AG04449 (cell line): ENCODE data around the gene CCDC68.
A peak's percentile ranks its signal among the peaks of the same experiment; 100 is the strongest.

Source experiments
- CTCF ChIA-PET: fragments of 350-600 bp; formaldehyde crosslinking; extraction: SDS; loops from one replicate; lab custom pipeline; 2021; ENCODE audit warnings: antibody characterized with exemption; lab: Yijun Ruan, JAX
- POLR2A ChIA-PET: fragments of 400-600, 350-600 bp; formaldehyde crosslinking; extraction: SDS; loops from one replicate; lab custom pipeline; 2020; ENCODE audit warnings: antibody characterized with exemption, inconsistent platforms; lab: Yijun Ruan, JAX
- DNase-seq: peaks from one replicate; pipeline ENCODE4 v3.0.0-alpha.2; 2010; ENCODE audit warnings: low read depth, low spot score
- H3K4me3 ChIP-seq: 2 replicates; pipeline ENCODE4 v1.5.1; 2011; ENCODE audit warnings: low read depth, mild to moderate bottlenecking, control low read depth, low read length
- CTCF ChIP-seq: IDR thresholded peaks from one replicate; pipeline ENCODE4 v1.5.1; 2011; ENCODE audit warnings: mild to moderate bottlenecking, moderate library complexity, low read length, control low read depth, inconsistent platforms; ENCODE audit not compliant: insufficient read depth; ENCODE audit errors: missing control alignments

Gene CCDC68

GRCh38 chr18:54958704-54959625 lies at the start of gene CCDC68:
Gene CCDC68 (minus strand): TSS chr18:54959461. CDS start chr18:54942791, 16,670 bp downstream.
- CTCF ChIA-PET, result no interaction called here
- no peak for DNase-seq
- POLR2A ChIA-PET, result no interaction called here
- H3K4me3 ChIP-seq, result peak within 1 kb of the TSS; percentile 48
- TF ChIP-seq CTCF, result no peak

GRCh38 chr18:55007602-55008001 lies 48.3 kb upstream of the CCDC68 start:
- ChIA-PET CTCF (interaction anchor here (1.0 kb wide), 1 partner anchor 24 kb away, joined by 3 read pairs; no protein-coding TSS in a partner anchor), POLR2A (no interaction called here)
- H3K4me3 ChIP-seq, result no peak overlapping the region
- no peak for DNase-seq
- no peak for TF ChIP-seq CTCF

- no peak overlapping the region for H3K4me3 ChIP-seq
- TF ChIP-seq CTCF, result no peak
- CTCF ChIA-PET, result interaction anchor here (0.7 kb wide), 1 partner anchor 20 kb away, joined by 3 read pairs; no protein-coding TSS in a partner anchor
- POLR2A ChIA-PET, result no interaction called here
- no peak for DNase-seq
Observed at GRCh38 chr18:55003695-55004094, 44.4 kb upstream of the CCDC68 start.

- no peak for TF ChIP-seq CTCF
- no peak for DNase-seq
- CTCF ChIA-PET, result no interaction called here
- POLR2A ChIA-PET, result no interaction called here
- H3K4me3 ChIP-seq, result no peak overlapping the region
Observed at GRCh38 chr18:55002261-55002660, 43.0 kb upstream of the CCDC68 start.

GRCh38 chr18:55001394-55002024 lies 42.2 kb upstream of the CCDC68 start:
- TF ChIP-seq CTCF, result no peak
- no peak overlapping the region for H3K4me3 ChIP-seq
- no peak for DNase-seq
- POLR2A ChIA-PET, result no interaction called here
- CTCF ChIA-PET, result no interaction called here

GRCh38 chr18:55000529-55000928 lies 41.3 kb upstream of the CCDC68 start:
- DNase-seq, result no peak
- H3K4me3 ChIP-seq, result no peak overlapping the region
- no peak for TF ChIP-seq CTCF
- POLR2A ChIA-PET, result no interaction called here
- CTCF ChIA-PET, result no interaction called here
